MM.1S (cell line): Measurements from ENCODE around the gene DNASE1L3.

Experiments
- EZH2 ChIP-seq: fragments of 300-600 bp; sonication (generic); optimal IDR thresholded peaks from 2 replicates; pipeline ENCODE3; 2017; ENCODE audit warnings: low read depth, mild to moderate bottlenecking, antibody characterized with exemption, low read length, mixed read lengths
- EZH2phosphoT487 ChIP-seq: fragments of 300-600 bp; sonication (generic); IDR thresholded peaks from 2 replicates; pipeline ENCODE4 v1.6.1; 2018; ENCODE audit warnings: antibody characterized with exemption, low read length
- TF ChIP-seq, protein P1 (sequence below): fragments of 300-600 bp; sonication (generic); IDR thresholded peaks from 2 replicates; pipeline ENCODE4 v1.5.1; 2016; ENCODE audit warnings: antibody characterized with exemption, low read length, mixed read lengths

DNA sequence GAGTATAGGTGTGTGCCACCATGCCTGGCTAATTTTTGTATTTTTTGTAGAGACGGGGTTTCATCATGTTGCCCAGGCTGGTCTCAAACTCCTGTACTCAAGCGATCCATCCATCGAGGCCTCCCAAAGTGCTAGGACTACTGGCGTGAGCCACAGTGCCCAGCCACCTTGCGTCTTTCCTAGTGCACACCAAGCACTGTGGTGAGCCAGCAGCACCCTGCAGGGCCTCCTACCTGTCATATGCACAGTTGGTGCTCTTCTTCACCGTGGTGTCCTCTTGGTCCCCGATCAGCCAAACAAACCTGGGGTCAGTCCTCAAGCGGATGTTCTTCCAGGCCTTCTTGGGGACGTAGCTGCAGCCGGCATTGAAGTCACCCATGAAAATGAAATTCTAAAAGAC, 13.2 kb downstream of the DNASE1L3 start:
- TF ChIP-seq, protein P1, sequence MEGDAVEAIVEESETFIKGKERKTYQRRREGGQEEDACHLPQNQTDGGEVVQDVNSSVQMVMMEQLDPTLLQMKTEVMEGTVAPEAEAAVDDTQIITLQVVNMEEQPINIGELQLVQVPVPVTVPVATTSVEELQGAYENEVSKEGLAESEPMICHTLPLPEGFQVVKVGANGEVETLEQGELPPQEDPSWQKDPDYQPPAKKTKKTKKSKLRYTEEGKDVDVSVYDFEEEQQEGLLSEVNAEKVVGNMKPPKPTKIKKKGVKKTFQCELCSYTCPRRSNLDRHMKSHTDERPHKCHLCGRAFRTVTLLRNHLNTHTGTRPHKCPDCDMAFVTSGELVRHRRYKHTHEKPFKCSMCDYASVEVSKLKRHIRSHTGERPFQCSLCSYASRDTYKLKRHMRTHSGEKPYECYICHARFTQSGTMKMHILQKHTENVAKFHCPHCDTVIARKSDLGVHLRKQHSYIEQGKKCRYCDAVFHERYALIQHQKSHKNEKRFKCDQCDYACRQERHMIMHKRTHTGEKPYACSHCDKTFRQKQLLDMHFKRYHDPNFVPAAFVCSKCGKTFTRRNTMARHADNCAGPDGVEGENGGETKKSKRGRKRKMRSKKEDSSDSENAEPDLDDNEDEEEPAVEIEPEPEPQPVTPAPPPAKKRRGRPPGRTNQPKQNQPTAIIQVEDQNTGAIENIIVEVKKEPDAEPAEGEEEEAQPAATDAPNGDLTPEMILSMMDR: no peak
- no peak for TF ChIP-seq EZH2
- no peak for TF ChIP-seq EZH2phosphoT487
